Fibroblast of gingiva (primary cell): Measurements from ENCODE around the gene GTPBP6.
"Not testable (repeated sequence)": the region's sequence is repeated elsewhere in the genome, so short reads cannot be mapped to it uniquely, and the experiment has no call there.

ENCODE experiments used
- DNase-seq: peaks from one replicate; pipeline ENCODE4 v3.0.0-alpha.2; 2011; ENCODE audit warnings: low read depth

The GTPBP6 gene

DNA sequence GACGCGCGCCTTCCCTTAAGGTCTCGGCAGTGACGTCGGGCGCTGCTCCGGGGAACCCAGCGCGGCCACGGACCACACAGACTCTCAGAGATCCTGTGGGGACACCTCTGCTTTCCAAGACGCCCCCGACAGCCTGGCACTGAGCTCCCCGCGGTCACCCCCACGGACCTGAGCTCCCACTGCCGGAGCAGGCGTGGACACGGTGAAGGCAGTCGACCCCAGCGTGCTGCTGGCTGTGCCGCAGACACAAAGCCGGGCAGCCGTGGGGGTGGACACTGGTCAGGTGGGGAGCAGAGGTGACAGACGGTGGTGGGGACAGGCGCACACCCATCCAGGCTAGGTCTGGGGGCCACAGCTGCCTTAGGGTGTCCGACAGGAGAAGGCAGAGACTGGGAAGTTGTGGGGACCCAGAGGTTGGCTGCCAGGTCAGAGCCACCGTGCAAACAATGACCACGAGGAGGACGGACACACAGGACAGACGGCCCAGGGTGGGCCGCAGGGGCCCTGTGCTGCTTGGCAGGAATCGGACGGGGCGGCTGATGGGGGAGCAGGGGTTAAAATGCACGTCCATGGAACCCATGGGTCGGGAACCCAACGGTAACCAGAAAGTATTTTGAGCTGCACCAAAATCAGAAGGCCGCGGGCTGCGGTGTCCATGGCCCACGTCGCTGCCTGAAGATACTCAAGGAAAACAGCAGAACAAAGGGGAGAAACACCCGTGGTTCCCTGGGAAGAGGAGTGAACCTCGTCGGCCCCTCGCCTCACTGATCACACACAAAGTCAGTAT, 16.6 kb upstream of the GTPBP6 start:
- DNase-seq, result no peak

GRCh38 chrX:334331-334891, 15.8 kb upstream of the GTPBP6 start:
- DNase-seq, result no peak

DNA sequence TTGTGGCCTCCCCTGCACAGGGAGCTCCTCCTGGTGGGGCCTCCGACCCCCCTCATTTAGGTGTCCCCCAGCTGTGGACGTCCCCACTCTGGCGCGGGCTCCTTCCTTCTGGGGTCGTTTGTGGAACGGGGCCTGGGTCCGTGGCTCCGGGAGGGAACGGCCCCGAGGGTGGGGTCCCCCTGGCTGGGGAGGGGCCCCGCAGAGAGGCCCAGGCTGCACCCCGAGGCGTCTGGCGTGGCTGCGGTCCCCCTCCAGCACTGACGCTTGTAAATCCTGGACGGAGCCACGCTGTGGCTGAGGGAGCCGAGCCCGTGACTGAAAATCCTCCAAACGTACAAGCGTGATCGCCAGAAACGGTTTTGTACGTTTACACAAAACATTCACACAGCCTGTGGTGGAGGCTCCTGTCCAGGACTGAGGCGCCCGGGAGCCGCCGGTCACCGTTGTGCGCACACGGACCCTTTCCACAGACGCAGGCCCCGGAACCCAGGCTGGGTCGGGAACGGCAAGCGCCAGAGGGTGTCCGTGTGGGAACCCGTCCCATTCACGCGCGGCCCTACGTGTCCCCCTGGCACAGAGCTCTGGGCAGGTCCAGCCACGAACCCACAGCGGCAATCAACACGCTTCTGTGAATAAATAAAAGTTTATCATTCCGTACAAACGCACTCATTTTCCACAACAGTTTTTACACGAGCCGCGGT, 15.2 kb upstream of the GTPBP6 start:
- DNase-seq, result no peak

- no peak for DNase-seq
Observed at GRCh38 chrX:332916-333610, 14.5 kb upstream of the GTPBP6 start.

DNA sequence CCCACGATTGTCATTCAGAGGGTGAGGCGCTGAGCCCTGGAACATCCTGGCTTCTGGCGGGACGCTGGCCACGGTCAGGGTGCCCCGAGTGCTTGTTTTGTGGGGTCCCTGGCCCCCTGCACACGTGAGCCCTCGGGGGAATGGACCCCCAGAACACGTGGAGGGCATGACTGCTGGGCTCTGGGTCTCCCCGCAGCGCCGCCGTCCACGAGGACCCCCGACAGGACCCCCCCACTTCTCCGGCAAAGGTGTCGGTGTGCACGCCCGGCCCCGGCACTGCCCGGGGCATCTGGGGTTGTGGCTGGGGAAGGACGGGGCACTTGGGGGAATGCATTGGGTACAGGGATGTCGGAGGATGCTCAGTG, 13.9 kb upstream of the GTPBP6 start:
- no peak for DNase-seq

DNA sequence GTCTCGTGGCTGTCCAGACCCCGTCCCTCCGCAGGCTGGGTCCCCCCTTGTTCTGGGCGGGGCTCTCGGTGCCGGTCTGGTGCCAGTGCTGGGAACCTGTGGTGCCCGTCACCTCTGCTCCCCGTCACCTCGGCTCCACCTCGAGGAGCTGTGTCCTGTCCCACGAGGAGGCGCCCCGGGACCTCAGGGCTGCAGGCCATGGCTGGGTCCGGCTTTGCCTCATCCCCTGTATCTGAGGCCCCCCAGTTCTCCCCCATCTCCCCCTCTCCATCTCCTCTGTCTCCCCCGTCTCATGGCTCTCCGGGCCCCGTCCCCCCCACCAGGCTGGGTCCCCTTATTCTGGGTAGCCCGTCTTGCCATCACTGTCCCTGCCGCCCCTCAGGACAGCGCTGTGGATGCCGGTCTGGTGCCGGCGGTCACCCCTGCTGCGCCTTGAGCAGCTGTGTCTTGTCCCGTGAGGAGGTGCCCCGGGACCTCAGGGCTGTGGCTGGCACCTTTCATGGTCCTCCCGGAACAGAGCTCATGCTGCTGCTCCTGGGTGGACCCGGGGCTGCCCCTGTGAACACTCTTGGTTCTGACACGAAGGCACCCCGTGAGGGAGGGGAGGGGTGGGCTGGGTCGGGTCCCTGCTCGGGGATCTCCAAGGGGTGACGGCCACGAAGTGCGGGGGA, 13.4 kb upstream of the GTPBP6 start:
- no peak for DNase-seq

- peak; percentile 32 for DNase-seq
Observed at GRCh38 chrX:331151-331824, 12.7 kb upstream of the GTPBP6 start.

DNA sequence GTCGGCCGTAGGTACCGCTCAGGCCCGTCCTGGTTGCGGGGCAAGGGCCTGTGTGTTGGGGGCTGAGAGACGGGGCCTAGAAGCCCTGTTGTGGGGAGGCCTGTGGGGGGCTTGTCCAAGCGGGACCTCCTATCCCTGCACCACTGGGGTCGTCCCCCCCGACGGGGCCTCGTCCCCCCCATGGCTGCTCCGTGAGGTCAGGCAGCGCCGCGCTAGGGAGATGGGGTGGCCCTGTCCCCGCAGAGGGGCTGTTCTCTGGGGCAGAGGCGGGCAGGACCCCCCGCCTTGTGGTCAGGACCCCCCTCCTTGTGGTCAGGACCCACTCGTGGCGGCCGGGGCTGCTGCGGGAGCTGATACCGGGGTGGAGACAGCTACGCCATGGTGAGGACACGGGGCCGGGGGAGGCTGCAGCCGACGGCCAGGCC, 12.1 kb upstream of the GTPBP6 start:
- DNase-seq, result no peak

DNA sequence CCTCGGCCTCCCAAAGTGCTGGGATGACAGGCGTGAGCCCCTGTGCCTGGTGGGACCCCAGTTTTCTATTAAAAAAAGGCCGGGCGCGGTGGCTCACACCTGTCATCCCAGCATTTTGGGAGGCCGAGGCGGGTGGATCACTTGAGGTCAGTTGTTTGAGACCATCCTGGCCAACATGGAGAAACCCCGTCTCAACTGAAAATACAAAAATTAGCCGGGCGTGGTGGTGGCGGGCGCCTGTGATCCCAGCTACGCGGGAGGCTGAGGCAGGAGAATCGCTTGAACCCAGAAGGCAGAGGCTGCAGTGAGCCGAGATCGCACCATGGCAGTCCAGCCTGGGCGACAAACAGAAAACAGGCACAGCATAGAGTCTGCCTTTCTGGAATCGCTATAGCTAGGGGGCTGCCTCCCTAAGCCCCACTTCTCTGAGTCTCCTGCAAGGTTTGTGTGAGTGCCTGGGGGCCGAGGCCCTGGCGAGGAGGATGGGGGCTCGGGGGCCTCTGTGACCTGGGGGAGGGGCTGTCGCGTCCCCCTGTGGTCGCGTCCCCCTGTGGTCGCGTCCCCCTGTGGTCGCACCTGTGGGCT, 11.6 kb upstream of the GTPBP6 start:
- DNase-seq, result not testable (repeated sequence)

DNA sequence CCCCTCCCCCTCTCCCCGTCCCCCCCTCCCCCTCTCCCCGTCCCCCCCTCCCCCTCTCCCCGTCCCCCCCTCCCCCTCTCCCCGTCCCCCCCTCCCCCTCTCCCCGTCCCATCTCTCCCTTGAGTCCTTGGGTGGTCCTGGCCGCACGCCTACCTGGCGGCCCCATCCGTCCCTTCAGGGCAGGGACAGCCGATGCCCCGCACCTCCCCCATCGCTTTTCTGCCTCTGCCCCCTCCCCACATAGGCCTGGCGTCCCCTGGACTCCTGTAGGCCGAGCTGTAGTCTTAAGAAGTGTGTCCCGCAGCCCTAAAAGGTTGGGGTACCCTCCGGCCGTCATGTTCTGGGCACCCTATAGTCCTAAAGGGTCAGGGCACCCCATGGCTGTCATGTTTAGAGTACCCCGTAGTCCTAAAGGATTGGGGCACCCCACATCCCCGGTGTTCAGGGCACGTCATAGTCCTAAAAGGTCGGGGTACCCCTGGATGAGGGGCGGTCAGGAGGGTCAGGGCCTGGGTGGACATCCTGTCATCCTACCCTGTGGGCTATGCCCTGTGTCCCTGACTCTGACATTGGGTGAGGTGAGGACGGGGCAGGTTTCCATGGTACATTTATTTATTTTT, 10.8 kb upstream of the GTPBP6 start:
- no peak for DNase-seq

DNA sequence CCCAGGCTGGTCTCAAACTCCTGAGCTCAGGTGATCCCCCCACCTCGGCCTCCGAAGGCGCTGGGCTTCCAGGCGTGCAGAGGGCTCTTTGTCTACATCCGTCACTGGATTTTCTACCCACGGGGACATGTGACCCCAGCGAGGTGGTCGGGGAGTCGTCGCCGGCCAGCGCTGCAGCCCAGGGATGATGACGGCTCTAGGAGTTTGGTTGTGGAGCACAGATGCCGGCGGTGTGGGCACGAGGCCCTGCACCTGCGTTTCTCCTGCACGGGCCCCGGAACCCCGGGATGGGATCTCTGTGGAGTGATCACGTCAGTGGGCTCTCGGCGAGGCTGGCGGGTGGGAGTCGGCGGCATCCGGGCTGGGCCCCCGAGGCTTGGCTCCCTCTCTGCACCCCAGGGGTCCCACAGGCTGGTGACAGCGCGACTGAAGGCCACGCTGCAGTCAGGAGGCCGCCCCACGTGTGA, 9.1 kb upstream of the GTPBP6 start:
- DNase-seq, result no peak

- peak; percentile 19 for DNase-seq
Observed at GRCh38 chrX:324664-325063, 6.1 kb upstream of the GTPBP6 start.

- DNase-seq, result peak; percentile 60
Observed at GRCh38 chrX:323721-324628, 5.4 kb upstream of the GTPBP6 start.

DNA sequence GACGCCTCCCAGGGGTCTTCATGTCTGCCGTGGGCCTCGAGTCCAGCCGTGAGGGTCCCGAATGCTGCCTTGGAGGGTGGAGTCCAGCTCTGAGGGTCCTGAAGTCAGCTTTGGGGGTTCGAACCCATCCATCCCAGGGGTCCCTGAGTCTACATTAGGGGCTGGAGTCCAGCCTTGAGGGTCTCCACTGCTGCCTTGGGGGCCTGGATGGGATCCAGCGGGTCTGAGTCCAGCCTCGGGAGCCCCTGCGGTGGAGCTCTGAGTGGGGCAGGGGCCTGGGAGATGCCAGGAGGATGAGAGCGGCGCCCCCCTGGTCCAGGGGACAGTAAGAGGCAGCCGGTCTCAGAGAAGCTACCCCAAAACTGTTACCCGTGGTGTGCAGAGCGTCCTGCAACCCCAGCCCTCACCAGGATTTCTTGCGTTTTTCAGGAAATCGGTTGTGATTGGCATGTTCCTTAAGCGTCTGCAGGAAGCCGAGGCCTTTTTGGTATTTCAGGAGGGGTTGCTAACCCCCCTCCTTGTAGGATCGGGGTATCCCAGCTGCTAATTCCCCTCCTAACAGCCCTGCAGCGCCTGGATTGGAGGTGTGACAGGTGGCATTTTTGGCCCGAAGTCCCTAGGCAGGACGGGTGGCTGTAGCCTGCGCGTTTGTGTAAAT, 1.7 kb upstream of the GTPBP6 start:
- no peak for DNase-seq

DNA sequence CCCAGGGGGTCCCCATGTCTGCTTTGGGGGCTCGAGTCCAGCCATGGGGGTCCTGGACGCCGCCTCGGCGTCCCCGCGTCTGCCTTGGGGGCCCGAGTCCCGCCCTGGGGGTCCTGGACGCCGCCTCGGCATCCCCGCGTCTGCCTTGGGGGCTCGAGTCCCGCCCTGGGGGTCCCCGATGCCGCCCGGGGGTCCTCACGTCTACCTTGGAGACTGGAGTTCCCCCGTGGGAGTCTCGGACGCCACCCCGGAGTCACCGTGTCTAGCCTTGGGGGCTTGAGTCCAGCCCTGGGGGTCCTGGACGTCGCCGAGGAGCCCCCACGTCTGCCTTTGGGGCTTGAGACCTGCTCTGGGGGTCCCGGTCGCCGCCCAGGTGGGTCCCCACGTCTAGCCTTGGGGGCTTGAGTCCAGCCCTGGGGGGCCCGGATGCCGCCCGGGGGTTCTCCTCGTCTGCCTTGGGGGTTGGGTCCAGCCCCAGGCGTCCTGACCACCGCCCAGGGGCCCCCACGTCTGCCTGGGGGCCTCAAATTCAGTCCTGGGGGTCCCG, 1.1 kb upstream of the GTPBP6 start:
- DNase-seq, result no peak

GRCh38 chrX:318068-318738, 393 bp downstream of the GTPBP6 start:
- DNase-seq, result peak; percentile 97

GRCh38 chrX:317424-318067, 1.1 kb downstream of the GTPBP6 start:
- no peak for DNase-seq
